BLaER1 treated with 17β-estradiol and CSF1 and Interleukin-3, amounts not matched to agents 10 nM and 100 nM (cell line): Measurements from ENCODE around the gene EXOC6.

Experiments
- H3K27ac ChIP-seq, 11 experiments: shearing (Covaris generic); formaldehyde crosslinking; 2 replicates each; pipeline ENCODE4 v1.8.1; 2022
- H3K27me3 ChIP-seq, 11 experiments: shearing (Covaris generic); formaldehyde crosslinking; 2 replicates each; pipeline ENCODE4 v1.8.1; 2022
- H3K36me3 ChIP-seq, 11 experiments: shearing (Covaris generic); formaldehyde crosslinking; 2 replicates each; pipeline ENCODE4 v1.8.1; 2022
- H3K4me1 ChIP-seq, 10 experiments: shearing (Covaris generic); formaldehyde crosslinking; 2 replicates each; pipeline ENCODE4 v1.8.1; 2022
- H3K4me2 ChIP-seq, 11 experiments: shearing (Covaris generic); formaldehyde crosslinking; 2 replicates each; pipeline ENCODE4 v1.8.1; 2022
- H3K4me3 ChIP-seq, 10 experiments: shearing (Covaris generic); formaldehyde crosslinking; 2 replicates each; pipeline ENCODE4 v1.8.1; 2022
- H3K9ac ChIP-seq, 11 experiments: shearing (Covaris generic); formaldehyde crosslinking; 2 replicates each; pipeline ENCODE4 v1.8.1; 2022
- H3K9me3 ChIP-seq, 11 experiments: shearing (Covaris generic); formaldehyde crosslinking; replicated peaks in 1 of 11; 2 replicates each; pipeline ENCODE4 v1.8.1; 2022
- H4K20me1 ChIP-seq, 11 experiments: shearing (Covaris generic); formaldehyde crosslinking; 2 replicates each; pipeline ENCODE4 v1.8.1; 2022
- Cebpa-rat ChIP-seq, 11 experiments: shearing (Covaris generic); IDR thresholded peaks; 2 replicates each; pipeline ENCODE4 v1.8.1; 2022

The EXOC6 gene

DNA sequence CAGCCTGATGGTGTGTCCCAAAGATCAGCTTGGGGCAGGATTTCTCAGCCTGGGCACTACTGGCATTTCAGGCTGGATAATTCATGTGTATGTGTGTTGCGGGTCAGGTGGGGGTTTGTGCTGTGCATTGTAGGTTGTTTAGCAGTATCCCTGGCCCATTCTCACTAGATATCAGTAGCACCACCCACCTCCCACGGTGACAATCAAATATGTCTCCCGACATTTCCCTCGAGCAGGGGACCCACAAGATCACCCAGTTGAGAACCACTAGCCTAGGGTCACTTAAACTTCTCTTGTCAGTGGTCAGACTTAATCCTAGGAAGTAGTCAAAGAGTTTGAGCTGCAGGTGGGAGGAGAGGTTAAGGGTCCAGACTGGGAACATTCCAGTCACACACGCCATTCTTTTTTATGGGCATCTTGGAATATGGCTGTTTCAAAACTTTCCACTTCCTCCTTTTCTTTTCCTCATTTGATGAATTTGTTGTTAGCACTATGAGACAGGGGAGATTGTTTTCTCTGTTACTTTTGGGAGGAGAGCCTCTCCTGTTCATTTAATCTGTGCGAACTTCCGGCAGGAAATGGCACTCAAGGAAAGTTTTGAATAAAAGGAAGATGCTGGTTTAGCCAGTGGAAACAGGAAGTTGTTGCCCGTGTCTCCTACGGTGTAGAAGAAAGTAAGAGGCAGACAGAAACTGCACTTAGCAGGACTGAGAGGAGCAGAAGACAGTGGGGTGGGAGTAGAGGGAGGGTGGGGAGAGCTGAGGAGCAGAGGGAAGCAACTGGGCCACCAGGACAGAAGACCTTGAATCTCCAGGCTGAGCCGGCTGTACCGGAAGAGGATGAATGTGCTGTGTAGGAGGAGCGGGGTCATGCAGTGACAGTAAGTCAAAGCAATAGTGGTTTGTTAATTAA lies 17.6 kb upstream of the EXOC6 start:
- Histone ChIP-seq H3K4me1 (peaks cover 12 to 32% (median 18%) of the 10 kb centered on the region in 10 experiments), H3K27ac (peak overlapping the region; percentile 6 to 63 (median 49); a peak in 16 of 22 replicates), H3K36me3 (no peaks in the 10 kb centered on the region), H3K27me3 (no peaks in the 10 kb centered on the region), H3K4me3 (peak overlapping the region in 8 of 10 experiments; percentile 23 to 52 (median 34); a peak in 13 of 20 replicates), H3K9ac (peak overlapping the region in 6 of 11 experiments; percentile 18 to 58 (median 43); a peak in 9 of 22 replicates), H3K9me3 (no peaks in the 10 kb centered on the region), H3K4me2 (peak overlapping the region; percentile 52 to 84 (median 71)), H4K20me1 (no peaks in the 10 kb centered on the region)
- TF ChIP-seq Cebpa-rat (IDR thresholded peaks at IDR 0.05) = no peak

- no peak overlapping the region for H3K27ac ChIP-seq
- no peak overlapping the region for H3K9ac ChIP-seq
- H3K9me3 ChIP-seq = no peaks in the 10 kb centered on the region
- H3K4me3 ChIP-seq = no peak overlapping the region
- no peaks in the 10 kb centered on the region for H4K20me1 ChIP-seq
- no peak for TF ChIP-seq Cebpa-rat (IDR thresholded peaks at IDR 0.05)
- H3K36me3 ChIP-seq = no peaks in the 10 kb centered on the region
- no peaks in the 10 kb centered on the region for H3K27me3 ChIP-seq
- peak overlapping the region in 3 of 11 experiments; percentile 77 to 84 (median 83); a peak in 3 of 22 replicates for H3K4me2 ChIP-seq
- peaks cover 12 to 21% (median 13%) of the 10 kb centered on the region in 10 experiments for H3K4me1 ChIP-seq
Observed at GRCh38 chr10:92832121-92832520, 16.2 kb upstream of the EXOC6 start.

GRCh38 chr10:92832998-92833650 lies 15.2 kb upstream of the EXOC6 start:
- no peak overlapping the region for H3K27ac ChIP-seq
- H3K4me3 ChIP-seq = no peak overlapping the region
- TF ChIP-seq Cebpa-rat (IDR thresholded peaks at IDR 0.05) = no peak
- H4K20me1 ChIP-seq = no peaks in the 10 kb centered on the region
- no peak overlapping the region for H3K4me2 ChIP-seq
- peaks cover 12 to 21% (median 13%) of the 10 kb centered on the region in 10 experiments for H3K4me1 ChIP-seq
- no peaks in the 10 kb centered on the region for H3K27me3 ChIP-seq
- H3K36me3 ChIP-seq = no peaks in the 10 kb centered on the region
- no peaks in the 10 kb centered on the region for H3K9me3 ChIP-seq
- no peak overlapping the region for H3K9ac ChIP-seq

GRCh38 chr10:92834331-92834730 lies 14.0 kb upstream of the EXOC6 start:
- peaks cover 12 to 21% (median 13%) of the 10 kb centered on the region in 10 experiments for H3K4me1 ChIP-seq
- no peak overlapping the region for H3K27ac ChIP-seq
- no peaks in the 10 kb centered on the region for H3K36me3 ChIP-seq
- TF ChIP-seq Cebpa-rat (IDR thresholded peaks at IDR 0.05) = no peak
- H3K27me3 ChIP-seq = no peaks in the 10 kb centered on the region
- H3K4me2 ChIP-seq = no peak overlapping the region
- no peak overlapping the region for H3K4me3 ChIP-seq
- H3K9ac ChIP-seq = no peak overlapping the region
- H3K9me3 ChIP-seq = no peaks in the 10 kb centered on the region
- H4K20me1 ChIP-seq = no peaks in the 10 kb centered on the region

DNA sequence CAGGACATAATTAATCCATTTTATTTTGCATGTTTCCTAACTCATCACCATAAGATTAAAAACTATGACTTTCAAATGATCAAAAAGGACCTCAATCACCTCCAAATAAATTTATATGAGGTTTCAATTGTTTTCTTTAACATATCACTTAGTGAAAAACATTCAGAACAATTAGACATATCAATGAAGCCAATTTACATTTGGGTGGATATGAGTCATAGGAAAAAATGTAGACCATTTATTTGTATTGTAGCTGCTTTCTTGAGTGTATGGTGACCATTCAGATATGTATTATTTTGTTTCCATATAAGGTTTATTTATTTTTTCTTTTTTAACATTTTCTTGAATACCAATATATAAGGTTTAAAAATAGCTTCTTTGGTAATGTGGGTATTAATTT lies 13.3 kb upstream of the EXOC6 start:
- no peaks in the 10 kb centered on the region for H4K20me1 ChIP-seq
- TF ChIP-seq Cebpa-rat (IDR thresholded peaks at IDR 0.05) = no peak
- no peaks in the 10 kb centered on the region for H3K36me3 ChIP-seq
- no peaks in the 10 kb centered on the region for H3K9me3 ChIP-seq
- no peak overlapping the region for H3K9ac ChIP-seq
- H3K4me3 ChIP-seq = no peak overlapping the region
- peaks cover 12 to 21% (median 13%) of the 10 kb centered on the region in 10 experiments for H3K4me1 ChIP-seq
- no peak overlapping the region for H3K4me2 ChIP-seq
- H3K27me3 ChIP-seq = no peaks in the 10 kb centered on the region
- no peak overlapping the region for H3K27ac ChIP-seq

GRCh38 chr10:92837456-92837855 lies 10.9 kb upstream of the EXOC6 start:
- no peaks in the 10 kb centered on the region for H3K9me3 ChIP-seq
- no peak overlapping the region for H3K4me2 ChIP-seq
- H3K27ac ChIP-seq = no peak overlapping the region
- H3K9ac ChIP-seq = no peak overlapping the region
- H4K20me1 ChIP-seq = no peaks in the 10 kb centered on the region
- H3K4me3 ChIP-seq = no peak overlapping the region
- no peaks in the 10 kb centered on the region for H3K36me3 ChIP-seq
- peaks cover 0 to under 1% (median 0%) of the 10 kb centered on the region in 10 experiments; a peak in 1 of 20 replicates for H3K4me1 ChIP-seq
- H3K27me3 ChIP-seq = no peaks in the 10 kb centered on the region
- no peak for TF ChIP-seq Cebpa-rat (IDR thresholded peaks at IDR 0.05)

GRCh38 chr10:92839191-92840085 lies 8.9 kb upstream of the EXOC6 start:
- Histone ChIP-seq H3K9me3 (no peaks in the 10 kb centered on the region), H3K27ac (no peak overlapping the region), H3K36me3 (no peaks in the 10 kb centered on the region), H3K4me2 (no peak overlapping the region), H3K4me1 (peaks cover 0 to 12% (median 5%) of the 10 kb centered on the region in 10 experiments; a peak in 7 of 20 replicates), H3K4me3 (no peak overlapping the region), H3K27me3 (no peaks in the 10 kb centered on the region), H3K9ac (no peak overlapping the region), H4K20me1 (no peaks in the 10 kb centered on the region)
- no peak for TF ChIP-seq Cebpa-rat (IDR thresholded peaks at IDR 0.05)

- H3K4me1 ChIP-seq = peaks cover 26 to 55% (median 40%) of the 10 kb centered on the region in 10 experiments
- H3K9me3 ChIP-seq = peaks cover 0 to 4% (median 0%) of the 10 kb centered on the region in 11 experiments; a peak in 1 of 22 replicates
- no peak for TF ChIP-seq Cebpa-rat (IDR thresholded peaks at IDR 0.05)
- H3K4me3 ChIP-seq = no peak overlapping the region
- H3K27ac ChIP-seq = no peak overlapping the region; a peak in 1 of 22 replicates
- peaks cover 0 to under 1% (median 0%) of the 10 kb centered on the region in 11 experiments; a peak in 1 of 22 replicates for H4K20me1 ChIP-seq
- no peaks in the 10 kb centered on the region for H3K27me3 ChIP-seq
- H3K36me3 ChIP-seq = no peaks in the 10 kb centered on the region
- peak overlapping the region in 2 of 11 experiments; percentile 34 to 83; a peak in 2 of 22 replicates for H3K4me2 ChIP-seq
- no peak overlapping the region for H3K9ac ChIP-seq
Observed at GRCh38 chr10:92844746-92845145, 3.6 kb upstream of the EXOC6 start.
